Mucosa of descending colon (tissue), 3 donors: ENCODE results near the gene SALL3. TPM values are rescaled to one million over a fixed set of nuclear protein-coding genes. Genes with fewer than 3 reads are reported as not detected.

ENCODE experiments used
- ATAC-seq: fragments of 200-7000 bp; cut with Tn5 transposase; one replicate; pipeline ENCODE4 v1.9.1; 2020; ENCODE audit warnings: mild to moderate bottlenecking, moderate library complexity
- DNase-seq, 3 donors: peaks; one replicate each; pipeline ENCODE4 v3.0.0-alpha.2; 2020
- H3K36me3 ChIP-seq: fragments of 200-600 bp; one replicate; pipeline ENCODE4 v1.8.0; 2021; ENCODE audit warnings: low read depth, mild to moderate bottlenecking
- H3K4me1 ChIP-seq: fragments of 200-600 bp; one replicate; pipeline ENCODE4 v1.8.0; 2021; ENCODE audit warnings: low read depth, mild to moderate bottlenecking
- H3K4me3 ChIP-seq: fragments of 200-600 bp; one replicate; pipeline ENCODE4 v1.8.0; 2021; ENCODE audit warnings: mild to moderate bottlenecking
- H3K9me3 ChIP-seq: fragments of 200-600 bp; one replicate; pipeline ENCODE4 v1.8.0; 2021; ENCODE audit warnings: mild to moderate bottlenecking
- intact Hi-C, 2 donors: fragments of 100-400 bp; cut with DNase I in 1 of 2; cut with micrococcal nuclease in 1 of 2; formaldehyde crosslinking; loops; one replicate each; pipeline versions ENCODE4 v1.11.0 to v1.11.1; 2022; cut with DNase I, micrococcal nuclease
- total RNA-seq, 3 donors: library from RNA; stranded (reverse); fragmentation: NEBNext Ultra II Directional in 2 of 3; extraction: Animal tissue kit (Norgen Biotek cat#: 25700) in 2 of 3; gene quantifications; one replicate each; pipeline versions ENCODE4 v1.2.1 to v1.2.4, GENCODE V29; 2021 to 2023
- TF ChIP-seq, protein P1 (sequence below): fragments of 200-600 bp; IDR thresholded peaks from one replicate; pipeline ENCODE4 v1.8.0; 2022; ENCODE audit warnings: antibody characterized with exemption, mild to moderate bottlenecking
- donor health status: DM: no; HTN: no; CAD: no; lungs with moderate emphysema.
- donor health status: DM: no; HTN: no; CAD: no.
- donor health status: DM: no; HTN: yes; CAD: no.

SALL3 gene
- total RNA-seq, 3 donors from 2014 or later, result not detected

DNA sequence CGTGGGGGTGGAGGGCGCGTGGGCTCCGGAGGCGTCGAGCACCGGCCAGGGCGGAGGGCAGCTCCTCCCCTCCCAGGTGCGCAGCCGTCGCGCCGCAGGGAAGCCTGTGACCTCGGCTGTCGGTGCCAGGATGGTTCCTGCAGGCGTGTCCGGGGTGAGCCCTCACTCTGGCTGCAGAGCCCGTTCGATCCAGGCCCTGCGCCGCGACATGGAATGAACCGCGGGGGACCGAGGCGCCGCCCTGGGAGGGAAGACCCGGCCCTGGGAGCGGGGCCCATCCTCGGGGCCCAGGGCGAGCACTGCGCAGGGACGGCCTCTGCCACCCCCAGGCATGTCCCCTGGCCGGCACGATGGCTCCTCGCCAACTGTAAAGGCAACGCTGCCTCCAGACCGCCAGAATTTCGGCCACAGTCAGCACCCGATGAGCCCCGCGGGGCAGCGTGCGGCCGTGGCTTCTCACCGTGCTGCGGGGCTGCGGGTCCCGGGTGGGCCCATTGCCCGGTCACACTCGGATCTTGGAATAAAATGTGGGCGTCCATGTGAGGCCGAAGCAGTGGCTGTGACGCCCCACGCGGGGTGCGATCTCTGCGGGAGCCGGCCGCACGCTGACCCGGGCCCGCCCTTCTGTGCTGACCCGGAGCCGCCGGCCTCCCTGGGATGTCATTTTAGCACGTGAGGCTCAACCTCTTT, 26.6 kb downstream of the SALL3 start:
- no peak for DNase-seq
- Histone ChIP-seq H3K36me3 (no peaks in the 10 kb centered on the region), H3K4me1 (no peaks in the 10 kb centered on the region), H3K4me3 (no peak overlapping the region), H3K9me3 (no peaks in the 10 kb centered on the region)
- TF ChIP-seq, protein P1, sequence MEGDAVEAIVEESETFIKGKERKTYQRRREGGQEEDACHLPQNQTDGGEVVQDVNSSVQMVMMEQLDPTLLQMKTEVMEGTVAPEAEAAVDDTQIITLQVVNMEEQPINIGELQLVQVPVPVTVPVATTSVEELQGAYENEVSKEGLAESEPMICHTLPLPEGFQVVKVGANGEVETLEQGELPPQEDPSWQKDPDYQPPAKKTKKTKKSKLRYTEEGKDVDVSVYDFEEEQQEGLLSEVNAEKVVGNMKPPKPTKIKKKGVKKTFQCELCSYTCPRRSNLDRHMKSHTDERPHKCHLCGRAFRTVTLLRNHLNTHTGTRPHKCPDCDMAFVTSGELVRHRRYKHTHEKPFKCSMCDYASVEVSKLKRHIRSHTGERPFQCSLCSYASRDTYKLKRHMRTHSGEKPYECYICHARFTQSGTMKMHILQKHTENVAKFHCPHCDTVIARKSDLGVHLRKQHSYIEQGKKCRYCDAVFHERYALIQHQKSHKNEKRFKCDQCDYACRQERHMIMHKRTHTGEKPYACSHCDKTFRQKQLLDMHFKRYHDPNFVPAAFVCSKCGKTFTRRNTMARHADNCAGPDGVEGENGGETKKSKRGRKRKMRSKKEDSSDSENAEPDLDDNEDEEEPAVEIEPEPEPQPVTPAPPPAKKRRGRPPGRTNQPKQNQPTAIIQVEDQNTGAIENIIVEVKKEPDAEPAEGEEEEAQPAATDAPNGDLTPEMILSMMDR, result no peak
- no peak for ATAC-seq
- intact Hi-C loops, result no loop called here

DNA sequence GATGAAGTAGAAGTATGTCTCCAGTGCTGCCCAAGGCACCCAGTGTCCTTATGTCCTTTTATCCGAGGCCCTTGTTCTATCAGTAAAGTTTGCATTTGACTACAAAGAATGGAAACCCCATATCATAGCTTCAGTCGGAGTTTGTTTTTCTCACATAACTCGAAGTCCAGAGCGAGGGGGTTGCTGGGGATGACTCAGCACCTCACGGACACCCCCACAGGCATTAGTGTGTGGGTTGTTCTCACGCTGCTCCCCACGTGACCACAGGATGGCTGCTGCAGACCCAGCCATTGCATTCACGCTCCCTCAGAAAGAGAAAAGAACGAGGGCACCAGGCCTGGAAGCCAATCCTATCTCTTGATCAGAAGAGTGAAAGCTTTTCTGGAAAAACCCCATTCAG, 27.8 kb downstream of the SALL3 start:
- ATAC-seq (no peak), DNase-seq (no peak)
- intact Hi-C loops, result no loop called here
- TF ChIP-seq, protein P1, result no peak
- Histone ChIP-seq H3K9me3 (no peaks in the 10 kb centered on the region), H3K4me1 (no peaks in the 10 kb centered on the region), H3K4me3 (no peak overlapping the region), H3K36me3 (no peaks in the 10 kb centered on the region)

- TF ChIP-seq, protein P1, result no peak
Observed at GRCh38 chr18:79008356-79008940, 28.8 kb downstream of the SALL3 start.

GRCh38 chr18:79010802-79011201, 31.2 kb downstream of the SALL3 start:
- H3K9me3 ChIP-seq, result no peaks in the 10 kb centered on the region
- DNase-seq, result no peak
- intact Hi-C loops, result no loop called here
- no peak for ATAC-seq
- TF ChIP-seq, protein P1, result no peak
- H3K4me3 ChIP-seq, result no peak overlapping the region
- H3K4me1 ChIP-seq, result no peaks in the 10 kb centered on the region
- no peaks in the 10 kb centered on the region for H3K36me3 ChIP-seq

More at GRCh38 chr18:79008356-79008940, 28.8 kb downstream of the SALL3 start:
- Histone ChIP-seq H3K4me1 (no peaks in the 10 kb centered on the region), H3K4me3 (no peak overlapping the region), H3K9me3 (no peaks in the 10 kb centered on the region), H3K36me3 (no peaks in the 10 kb centered on the region)
- intact Hi-C loops, result no loop called here
- no peak for ATAC-seq
- DNase-seq, result no peak

GRCh38 chr18:79011300-79011870, 31.8 kb downstream of the SALL3 start:
- Histone ChIP-seq H3K4me1 (no peaks in the 10 kb centered on the region), H3K36me3 (no peaks in the 10 kb centered on the region), H3K4me3 (no peak overlapping the region), H3K9me3 (no peaks in the 10 kb centered on the region)
- intact Hi-C loops, result no loop called here
- TF ChIP-seq, protein P1, result no peak
- DNase-seq (no peak), ATAC-seq (no peak)
